NCI-H1092 (cell line): Measurements from ENCODE around the gene TOP2A.
A peak's percentile ranks its signal among the peaks of the same experiment; 100 is the strongest.

Experiments used
- DNase-seq: peaks from one replicate; lab custom pipeline; 2025; lab: John Stamatoyannopoulos, UW

TOP2A gene

DNA sequence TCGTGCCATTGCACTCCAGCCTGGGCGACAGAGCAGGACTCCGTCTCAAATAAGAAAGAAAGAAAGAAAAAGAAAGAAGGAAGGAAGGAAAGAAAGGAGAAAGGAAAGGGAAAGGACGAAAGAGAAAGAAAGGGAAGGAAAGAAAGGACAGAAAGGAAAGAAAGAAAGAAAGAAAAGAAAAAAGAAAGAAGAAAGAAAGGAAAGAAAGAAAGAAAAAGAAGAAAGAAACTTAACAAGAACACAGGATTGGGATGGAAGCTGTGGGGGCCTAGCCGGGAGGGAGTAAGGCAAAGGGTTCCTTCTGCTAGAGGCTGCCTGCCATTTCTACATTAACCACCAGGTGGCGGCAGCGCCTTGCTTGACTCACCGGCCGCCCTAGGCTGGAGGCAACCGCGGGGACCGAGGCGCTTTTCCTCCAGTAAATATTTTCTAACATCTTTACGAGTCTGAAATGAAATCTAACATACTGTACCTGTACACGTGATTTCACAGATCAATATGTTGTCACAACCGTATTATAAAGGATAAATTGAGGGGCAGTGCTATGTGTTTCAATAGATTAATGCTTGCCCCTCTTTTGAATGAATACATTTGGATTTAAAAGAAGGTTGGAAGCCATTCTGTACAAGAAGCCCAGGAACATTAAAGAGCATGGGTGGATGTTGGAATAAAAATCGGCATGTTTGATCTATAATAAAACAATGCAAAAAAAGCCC is 59.2 kb downstream of the TOP2A start:
- peak; percentile 82 for DNase-seq

DNA sequence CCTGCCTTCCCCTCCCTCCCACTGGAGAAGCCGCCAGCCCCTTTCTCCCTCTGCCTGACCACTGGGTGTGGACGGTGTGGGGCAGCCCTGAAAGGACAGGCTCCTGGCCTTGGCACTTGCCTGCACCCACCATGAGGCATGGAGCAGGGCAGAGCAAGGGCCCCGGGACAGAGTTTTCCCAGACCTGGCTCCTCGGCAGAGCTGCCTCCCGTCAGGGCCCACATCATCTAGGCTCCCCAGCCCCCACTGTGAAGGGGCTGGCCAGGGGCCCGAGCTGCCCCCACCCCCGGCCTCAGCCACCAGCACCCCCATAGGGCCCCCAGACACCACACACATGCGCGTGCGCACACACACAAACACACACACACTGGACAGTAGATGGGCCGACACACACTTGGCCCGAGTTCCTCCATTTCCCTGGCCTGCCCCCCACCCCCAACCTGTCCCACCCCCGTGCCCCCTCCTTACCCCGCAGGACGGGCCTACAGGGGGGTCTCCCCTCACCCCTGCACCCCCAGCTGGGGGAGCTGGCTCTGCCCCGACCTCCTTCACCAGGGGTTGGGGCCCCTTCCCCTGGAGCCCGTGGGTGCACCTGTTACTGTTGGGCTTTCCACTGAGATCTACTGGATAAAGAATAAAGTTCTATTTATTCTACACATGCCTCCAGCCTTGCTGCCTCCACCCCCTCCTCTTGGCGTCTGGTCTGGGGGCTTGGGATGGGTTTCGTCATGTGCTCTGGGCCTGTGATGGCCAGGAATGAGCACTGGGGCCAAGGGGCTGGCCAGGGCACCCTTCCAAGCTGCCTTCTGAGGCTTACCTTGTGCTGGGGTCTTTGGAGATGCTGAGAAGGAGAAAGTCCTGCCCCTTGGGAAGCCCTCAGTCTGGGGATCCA is 60.5 kb downstream of the TOP2A start:
- DNase-seq, result no peak

DNA sequence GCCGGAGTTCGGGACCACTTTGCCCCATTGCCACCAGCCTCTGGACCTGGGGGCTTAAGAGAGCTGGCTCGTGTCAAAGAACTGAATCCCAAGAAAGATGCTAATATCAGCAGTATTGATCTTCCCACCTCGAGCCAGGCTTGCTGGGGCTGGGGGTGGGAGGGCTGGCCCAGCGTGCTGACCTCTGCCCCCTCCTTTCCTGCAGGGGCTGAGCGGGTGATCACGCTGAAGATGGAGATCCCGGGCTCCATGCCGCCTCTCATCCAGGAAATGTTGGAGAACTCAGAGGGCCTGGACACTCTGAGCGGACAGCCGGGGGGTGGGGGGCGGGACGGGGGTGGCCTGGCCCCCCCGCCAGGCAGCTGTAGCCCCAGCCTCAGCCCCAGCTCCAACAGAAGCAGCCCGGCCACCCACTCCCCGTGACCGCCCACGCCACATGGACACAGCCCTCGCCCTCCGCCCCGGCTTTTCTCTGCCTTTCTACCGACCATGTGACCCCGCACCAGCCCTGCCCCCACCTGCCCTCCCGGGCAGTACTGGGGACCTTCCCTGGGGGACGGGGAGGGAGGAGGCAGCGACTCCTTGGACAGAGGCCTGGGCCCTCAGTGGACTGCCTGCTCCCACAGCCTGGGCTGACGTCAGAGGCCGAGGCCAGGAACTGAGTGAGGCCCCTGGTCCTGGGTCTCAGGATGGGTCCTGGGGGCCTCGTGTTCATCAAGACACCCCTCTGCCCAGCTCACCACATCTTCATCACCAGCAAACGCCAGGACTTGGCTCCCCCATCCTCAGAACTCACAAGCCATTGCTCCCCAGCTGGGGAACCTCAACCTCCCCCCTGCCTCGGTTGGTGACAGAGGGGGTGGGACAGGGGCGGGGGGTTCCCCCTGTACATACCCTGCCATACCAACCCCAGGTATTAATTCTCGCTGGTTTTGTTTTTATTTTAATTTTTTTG is 61.6 kb downstream of the TOP2A start:
- DNase-seq, result no peak

DNA sequence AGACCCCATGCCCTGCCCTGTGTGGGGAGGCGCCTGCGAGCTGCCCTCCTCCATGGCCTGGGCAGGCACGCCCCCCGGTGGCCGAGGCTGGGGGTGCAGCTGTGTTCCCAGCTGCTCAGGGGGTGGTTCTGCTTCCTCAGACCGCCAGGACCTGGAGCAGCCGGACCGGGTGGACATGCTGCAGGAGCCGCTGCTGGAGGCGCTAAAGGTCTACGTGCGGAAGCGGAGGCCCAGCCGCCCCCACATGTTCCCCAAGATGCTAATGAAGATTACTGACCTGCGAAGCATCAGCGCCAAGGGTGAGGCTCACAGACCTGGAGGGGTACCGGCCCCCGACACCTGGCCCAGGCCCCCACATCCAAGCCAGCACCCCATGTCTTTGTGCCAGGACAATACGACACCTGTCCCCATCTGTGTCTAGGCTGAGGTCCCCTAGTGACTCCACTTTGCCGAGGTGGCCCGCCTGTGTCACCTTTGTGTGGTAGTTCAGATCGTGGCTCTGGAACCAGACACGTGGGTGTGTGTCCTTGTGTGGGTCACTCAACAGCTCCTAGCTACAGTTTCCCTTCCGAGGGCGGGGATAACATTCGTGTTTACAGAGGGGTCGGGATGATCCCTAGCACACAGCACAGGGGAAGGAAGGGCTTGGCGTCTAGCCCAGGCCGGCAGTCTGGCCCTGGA is 62.4 kb downstream of the TOP2A start:
- peak; percentile 37 for DNase-seq

DNA sequence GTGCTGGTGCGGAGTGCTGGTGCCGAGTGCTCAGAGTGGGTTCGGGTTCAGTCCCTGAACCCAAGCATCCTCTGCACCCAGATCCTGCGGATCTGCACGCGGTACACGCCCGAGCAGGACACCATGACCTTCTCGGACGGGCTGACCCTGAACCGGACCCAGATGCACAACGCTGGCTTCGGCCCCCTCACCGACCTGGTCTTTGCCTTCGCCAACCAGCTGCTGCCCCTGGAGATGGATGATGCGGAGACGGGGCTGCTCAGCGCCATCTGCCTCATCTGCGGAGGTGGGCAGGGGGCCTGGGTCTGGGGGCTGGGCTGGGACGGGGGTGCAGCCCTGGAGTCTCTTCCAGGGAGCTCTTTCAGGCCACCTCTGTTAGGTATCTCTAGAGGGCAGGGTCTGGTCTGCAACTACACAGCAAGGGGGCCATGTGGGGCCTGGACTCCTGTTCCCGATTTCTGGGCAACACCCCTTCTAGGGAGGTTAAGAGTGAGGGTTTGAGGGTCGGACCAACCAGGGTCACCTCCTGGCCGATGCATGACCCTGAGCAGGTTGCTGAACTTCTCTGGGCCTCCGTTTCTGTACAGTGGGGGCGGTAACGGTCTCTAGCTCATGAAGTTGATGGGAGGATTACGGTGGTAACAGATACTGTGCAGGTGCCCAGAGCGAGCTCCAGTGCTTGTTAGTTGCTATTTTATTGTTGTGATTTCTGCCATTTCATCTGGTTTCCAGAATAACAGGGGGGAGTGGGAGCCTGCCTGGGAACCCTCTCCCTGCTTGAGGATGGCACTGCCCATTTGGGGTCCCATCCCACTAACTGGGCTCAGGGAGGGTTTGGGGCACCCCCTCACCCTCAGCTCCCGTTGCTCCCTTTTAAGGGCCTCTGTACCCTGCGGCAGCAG is 63.2 kb downstream of the TOP2A start:
- no peak for DNase-seq

DNA sequence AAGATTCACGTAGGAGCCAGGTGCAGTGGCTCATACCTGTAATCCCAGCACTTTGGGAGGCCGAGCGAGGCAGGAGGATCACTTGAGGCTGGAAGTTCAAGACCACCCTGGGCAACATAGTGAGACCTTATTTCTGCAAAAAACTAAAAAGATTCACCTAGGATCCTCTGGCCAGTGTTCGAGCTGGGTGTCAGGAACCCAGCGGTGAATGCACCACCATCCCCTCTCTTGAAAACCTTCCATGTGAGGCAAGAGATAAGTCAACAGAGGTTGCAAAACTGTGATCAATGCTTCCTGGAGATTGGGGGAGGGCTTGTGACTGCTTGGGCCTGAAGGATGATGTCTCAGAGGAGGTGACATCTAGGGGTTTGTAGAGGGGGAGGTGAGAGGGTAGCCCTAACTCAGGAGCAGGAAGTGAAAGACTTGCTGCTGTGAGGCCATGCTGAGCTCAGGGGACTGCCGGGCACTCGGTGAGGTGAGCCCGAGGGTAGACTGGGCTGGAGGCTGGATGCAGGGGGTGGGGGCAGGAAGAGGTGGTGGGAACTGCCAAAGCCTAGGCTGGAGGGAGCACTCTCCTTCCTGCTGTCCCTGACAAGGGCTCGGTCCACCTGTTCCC is 64.8 kb downstream of the TOP2A start:
- no peak for DNase-seq

DNA sequence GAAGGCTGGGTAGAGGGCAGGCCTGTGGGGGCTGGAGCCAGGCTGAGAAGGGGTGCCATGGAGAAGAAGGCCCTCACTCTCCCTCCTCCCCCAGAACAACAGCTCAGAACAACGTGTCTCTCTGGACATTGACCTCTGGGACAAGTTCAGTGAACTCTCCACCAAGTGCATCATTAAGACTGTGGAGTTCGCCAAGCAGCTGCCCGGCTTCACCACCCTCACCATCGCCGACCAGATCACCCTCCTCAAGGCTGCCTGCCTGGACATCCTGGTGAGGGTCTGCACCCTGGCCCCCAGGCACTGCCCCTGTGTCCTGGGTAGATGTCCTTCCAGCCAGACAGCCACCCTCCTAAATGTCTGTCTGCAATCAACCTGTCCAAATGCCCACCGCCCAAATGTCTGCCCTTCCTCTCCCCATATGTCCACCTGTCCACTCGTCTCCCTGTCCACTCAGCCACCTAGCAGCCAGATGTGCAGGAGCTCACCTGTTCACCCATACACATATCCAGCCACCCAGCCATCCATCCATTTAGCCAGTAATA is 65.4 kb downstream of the TOP2A start:
- no peak for DNase-seq

DNA sequence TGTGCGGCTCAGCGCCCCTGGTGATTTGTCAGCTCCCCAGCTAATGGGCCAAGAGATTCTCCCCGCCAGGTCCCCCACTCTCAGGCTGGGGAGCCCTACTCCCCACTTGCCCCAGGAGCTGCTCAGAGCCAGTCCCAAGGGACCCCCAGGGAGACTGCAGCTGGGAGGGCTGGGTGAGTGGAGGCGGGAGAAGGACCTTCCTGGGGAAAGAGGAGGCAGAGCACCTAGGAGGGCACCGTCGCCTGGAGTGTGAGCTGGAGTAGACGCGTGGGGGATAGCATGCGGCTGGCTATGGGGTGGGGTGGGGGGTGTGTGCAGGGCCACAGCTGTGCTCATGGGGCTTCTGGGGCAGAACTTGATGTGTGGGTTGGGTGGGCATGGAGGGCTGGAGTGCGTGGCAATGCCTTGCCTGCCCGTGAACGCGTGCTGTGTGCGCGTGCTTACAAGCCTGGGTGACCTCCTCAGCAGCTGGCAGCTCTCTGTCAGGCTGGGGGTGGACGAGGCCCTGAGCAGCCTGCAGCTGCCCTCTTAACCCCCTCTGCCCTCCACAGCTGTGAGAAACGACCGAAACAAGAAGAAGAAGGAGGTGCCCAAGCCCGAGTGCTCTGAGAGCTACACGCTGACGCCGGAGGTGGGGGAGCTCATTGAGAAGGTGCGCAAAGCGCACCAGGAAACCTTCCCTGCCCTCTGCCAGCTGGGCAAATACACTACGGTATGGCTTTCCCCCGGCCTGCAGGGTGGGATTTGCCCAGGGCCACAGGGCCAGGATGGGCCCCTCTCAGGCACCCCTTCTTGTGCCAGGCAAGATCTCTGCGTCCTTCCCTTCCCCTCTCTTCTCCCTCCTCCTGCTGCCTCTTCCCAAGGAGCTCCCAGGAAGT is 66.1 kb downstream of the TOP2A start:
- DNase-seq, result peak; percentile 79

DNA sequence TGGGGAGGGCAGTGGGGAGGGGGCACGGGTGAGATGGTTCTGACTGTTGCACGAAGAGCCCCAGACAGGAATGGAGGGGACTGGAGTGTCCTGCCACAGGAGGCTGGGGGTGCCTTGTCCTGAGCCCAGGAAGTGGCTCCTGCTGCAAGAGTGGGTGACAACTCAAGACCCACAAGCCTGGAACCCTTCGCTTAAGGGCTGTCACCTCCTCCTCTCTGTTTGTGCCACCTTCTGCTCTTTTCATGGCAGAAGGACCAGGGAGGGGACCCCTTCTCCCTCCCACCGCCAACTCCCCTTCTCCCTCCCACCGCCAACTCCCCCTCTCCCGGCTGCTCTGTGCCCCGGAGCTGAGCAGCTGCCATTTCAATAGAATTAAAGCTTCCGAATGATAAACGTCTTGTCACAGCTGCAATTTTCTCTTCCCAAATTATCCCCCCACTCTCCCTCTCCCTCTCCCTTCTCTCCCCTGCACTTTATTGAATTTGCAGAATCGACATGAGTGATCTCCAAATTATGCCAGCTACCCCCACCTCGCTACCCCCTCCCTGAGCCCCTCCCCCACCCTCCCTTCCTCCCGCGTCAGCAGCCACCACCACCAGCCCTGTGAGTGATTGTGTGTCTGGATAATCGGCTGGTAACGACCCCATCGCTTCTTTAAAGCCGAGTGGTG is 66.9 kb downstream of the TOP2A start:
- peak; percentile 79 for DNase-seq

DNA sequence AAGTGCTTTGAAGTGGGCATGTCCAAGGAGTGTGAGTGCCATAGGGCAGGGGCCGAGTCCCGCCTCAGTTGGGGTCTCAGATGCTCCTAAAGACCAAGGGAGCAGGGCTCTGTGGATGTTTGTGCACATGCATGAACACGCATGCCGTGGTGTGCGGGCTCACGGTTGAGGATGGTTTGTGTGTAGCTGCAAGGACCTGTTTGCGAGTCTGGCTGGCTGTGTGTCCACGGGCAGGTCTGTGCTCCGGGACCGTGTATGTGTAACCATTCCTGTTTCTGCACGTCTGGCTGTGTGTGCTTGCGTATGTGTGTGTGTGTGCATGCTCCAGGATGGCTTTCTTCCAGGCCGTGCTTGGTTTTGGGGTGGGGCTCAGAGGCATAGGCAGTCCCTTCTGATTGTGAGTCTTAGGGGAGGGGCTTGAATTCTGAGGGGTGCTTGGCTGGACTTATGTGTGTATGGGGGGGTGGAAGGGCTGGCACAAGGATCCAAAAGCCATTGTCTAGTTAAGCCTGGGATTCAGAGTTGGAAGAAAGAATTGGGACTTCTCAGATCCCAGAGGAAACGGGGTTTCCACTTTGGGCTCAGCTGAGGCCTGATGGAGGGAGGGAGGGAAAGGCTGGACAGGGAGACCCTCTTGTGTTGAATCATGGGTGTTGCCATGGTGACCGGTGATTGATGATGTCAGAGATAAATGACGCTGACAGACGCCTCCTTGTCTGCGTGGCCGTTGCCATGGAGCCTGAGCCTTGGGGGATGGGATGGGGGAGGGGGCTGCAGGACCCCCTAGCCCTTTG is 67.6 kb downstream of the TOP2A start:
- no peak for DNase-seq

DNA sequence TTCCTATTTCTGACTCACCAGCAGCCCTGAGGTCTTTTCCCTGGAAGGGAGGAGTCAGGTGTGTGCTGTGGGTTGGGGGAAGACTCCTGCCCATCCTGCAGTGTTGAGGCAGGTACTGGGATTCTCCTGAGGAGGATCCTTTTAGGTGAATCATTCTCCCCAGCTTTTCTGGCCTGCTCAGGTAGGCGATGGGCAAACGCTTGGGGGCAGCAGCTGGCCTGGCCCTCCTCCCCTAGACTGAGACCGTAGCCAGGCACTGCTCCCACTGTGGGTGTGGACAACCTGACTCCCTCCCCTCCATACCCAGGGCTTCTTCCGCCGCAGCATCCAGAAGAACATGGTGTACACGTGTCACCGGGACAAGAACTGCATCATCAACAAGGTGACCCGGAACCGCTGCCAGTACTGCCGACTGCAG is 68.2 kb downstream of the TOP2A start:
- DNase-seq, result no peak

DNA sequence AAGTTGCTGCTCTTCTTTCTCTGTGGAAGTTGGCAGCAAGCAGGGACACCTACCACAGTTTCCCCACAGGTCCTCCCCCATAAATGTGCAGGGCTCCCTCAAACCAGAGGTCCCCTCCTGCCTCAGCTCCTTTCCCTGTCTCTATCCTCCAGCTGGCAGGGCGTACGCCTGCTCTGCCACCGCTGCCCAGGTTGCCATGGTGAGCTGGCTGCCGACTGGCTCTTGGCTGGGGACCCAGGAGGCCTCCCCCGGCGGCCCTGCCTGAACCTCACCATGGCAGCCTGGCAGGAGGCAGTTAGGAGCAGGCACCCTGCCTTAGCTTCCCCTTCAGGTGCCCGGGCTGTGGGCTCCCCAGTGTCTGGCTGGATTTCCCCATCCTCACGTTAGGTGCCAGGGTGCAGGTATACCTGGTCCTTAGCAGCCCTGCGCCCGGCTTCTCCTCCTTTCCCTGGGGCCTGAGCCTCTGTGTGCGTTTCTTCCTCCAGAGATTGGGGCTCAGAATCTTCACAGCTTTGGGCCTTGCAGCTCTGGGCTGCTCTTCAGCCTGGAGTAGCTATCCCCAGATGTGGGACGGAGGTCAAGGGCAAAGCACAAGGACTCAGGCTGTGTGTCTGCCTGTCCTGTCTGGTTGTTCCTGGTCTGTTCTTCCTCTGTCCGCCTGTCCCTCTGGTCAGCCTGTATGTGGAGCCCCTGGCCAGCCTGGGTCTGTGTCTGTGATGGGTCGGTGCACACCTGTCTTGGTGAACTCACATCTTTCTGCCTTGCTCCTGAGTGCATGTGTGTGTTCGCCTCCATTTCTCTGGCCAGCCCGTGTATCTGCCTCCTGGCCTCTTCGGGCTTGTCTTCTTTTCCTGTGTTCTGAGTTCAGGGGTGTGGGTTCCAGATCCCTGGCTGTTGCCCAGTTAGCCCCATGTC is 68.9 kb downstream of the TOP2A start:
- DNase-seq, result peak; percentile 85

DNA sequence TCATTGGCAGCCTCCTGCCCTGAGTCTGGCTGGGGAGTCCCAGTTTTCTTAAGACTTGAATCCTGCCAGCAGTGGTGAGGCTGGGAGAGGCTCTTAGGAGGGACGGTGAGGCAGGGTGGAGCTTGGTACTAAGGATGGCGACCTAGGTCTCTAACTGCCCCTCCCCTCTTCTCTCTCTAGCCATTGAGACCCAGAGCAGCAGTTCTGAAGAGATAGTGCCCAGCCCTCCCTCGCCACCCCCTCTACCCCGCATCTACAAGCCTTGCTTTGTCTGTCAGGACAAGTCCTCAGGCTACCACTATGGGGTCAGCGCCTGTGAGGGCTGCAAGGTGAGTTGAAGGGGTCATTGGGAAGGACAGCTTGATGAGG is 69.6 kb downstream of the TOP2A start:
- DNase-seq, result no peak

DNA sequence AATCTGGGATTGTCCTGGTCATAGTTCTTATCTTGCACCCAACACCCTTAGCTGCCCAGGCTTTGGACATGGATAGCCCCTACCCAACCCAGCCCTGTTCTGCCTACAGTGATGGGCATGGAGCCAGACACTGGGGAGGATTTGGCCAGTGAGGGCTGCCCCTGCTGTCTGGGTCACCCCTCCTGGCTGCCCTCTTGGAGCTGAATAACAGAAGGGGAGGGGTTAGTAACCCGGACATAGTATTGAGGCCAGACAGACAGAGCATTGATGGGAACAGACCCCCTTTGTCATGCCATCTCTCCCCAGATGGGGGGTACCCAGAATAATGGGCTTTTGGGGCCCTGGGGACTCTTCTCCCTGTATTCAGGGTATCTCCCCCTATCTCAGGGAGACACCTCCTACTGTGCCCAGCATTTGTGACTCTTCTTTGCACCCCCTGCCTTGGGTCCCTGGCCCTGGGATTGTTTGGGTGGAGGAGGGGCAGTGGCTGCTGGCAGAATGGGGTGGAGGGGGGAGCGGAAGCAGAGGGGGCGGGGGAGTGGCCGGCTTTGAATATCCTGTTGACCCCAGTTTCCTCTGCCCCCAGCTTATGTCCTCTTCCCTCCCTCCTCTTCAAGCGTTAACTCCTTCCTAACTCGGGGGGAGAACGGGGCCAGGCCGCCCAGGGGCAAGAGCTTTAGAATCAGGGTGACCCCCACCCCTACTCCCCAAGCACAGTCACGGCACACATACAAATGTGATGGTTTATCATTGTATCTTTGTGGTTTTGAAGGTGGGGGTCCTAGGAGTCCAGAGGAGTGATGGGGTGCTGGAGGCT is 70.2 kb downstream of the TOP2A start:
- no peak for DNase-seq

DNA sequence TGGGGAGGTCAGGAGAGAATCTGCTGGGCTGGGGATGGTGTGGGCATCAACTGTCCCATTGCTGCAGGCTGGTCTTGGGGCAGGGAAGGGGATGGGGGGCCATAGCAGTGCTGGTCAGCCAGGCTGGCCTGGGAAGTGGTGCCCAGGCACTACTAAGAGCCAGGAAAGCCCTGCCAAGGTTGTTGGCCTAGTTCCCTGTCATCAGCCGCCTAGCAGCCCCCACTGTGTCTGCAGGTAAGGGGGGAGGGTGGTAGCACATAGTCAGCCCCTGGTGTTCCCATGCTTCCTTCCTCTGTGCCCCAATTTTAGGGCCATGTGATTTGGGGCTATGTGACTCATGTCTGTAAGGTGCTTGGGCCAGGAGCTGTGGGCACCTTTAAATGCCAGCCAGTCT is 70.9 kb downstream of the TOP2A start:
- no peak for DNase-seq
